Measurements from ENCODE around the gene EXO5.
"Not testable (repeated sequence)": the region's sequence is repeated elsewhere in the genome, so short reads cannot be mapped to it uniquely, and the experiment has no call there.

Gene EXO5

DNA sequence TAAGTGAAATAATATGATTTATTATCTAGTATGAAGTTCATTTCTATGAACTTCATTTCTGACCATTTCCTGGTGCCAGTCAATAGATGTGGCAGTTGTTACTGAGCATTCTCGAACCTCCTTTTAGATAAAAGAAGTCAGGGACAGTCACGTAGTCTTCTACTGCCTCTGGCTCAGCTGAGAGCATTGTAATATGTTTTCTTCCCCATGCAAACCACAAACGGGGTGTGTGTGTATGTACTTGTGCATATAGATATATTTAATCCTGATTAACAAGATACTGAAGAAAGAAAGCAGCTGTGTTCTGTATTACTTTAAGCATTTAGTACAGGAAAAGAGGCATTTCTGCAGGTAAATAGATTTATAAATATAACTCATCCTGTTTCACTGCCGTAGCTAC is 44.5 kb downstream of the EXO5 start:
- no peak for DNase-seq (ENCODE audit: low read depth in 2 of 3, low spot score in 2 of 3)

DNA sequence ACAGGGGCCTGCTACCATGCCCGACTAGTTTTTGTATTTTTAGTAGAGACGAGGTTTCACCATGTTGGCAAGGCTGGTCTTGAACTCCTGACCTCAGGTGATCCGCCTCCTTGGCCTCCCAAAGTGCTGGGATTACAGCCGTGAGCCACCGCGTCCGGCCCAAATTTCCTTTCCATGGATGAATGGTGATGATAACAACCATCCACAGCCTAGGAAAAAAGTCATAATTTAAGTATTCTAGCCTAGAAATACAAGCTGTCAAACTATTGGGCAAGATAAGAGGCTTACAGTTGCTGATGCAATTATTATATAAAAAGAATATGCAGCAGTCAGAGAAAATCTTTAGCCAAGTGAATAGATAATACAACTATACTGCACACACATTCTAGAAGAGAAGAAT is 46.2 kb downstream of the EXO5 start:
- DNase-seq (ENCODE audit: low read depth in 2 of 3, low spot score in 2 of 3), result not testable (repeated sequence)

DNA sequence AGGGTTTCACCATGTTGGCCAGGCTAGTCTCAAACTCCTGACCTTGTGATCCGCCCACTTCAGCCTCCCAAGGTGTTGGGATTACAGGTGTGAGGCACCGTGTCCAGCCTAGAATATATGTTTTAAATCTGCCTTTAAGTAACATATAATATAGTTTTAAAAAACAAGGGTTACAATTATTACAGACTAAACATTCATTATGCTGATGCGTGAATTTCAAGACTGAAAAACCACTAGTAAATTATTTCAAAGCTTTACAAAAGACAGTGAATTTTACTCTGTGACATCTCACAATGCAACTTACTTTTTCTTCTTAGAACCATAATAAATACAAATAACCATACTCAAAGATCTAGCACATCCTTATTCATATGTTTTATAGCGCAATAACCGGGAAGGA is 47.6 kb downstream of the EXO5 start:
- no peak for DNase-seq (ENCODE audit: low read depth in 2 of 3, low spot score in 2 of 3)

GRCh38 chr1:40558241-40558640 is 49.7 kb downstream of the EXO5 start:
- DNase-seq (ENCODE audit: low read depth in 2 of 3, low spot score in 2 of 3), result not testable (repeated sequence)

- DNase-seq (ENCODE audit: low read depth in 2 of 3, low spot score in 2 of 3), result no peak
Observed at GRCh38 chr1:40562185-40562584, 53.6 kb downstream of the EXO5 start.

GRCh38 chr1:40563266-40563665 is 54.7 kb downstream of the EXO5 start:
- DNase-seq (ENCODE audit: low read depth in 2 of 3, low spot score in 2 of 3), result no peak

DNA sequence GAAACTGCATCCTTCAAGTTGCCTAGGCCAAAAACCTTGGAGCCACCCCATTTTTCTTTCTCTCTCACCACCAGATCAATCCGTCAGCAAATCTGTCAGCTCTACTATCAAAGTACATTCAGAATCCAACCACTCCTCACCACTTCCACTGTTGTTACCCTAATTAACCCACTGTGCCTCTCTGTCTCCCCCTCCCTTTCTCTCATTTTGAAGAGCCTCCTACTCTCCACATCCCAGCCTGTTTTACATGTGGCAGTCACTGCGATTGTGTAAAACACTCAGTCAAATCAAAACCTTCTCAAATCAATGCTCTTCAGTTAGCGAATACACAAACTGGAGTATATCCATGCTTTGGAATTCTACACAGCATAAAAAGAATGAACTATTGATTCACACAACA is 55.9 kb downstream of the EXO5 start:
- no peak for DNase-seq (ENCODE audit: low read depth in 2 of 3, low spot score in 2 of 3)

- DNase-seq (ENCODE audit: low read depth in 2 of 3, low spot score in 2 of 3), result no peak
Observed at GRCh38 chr1:40564913-40565312, 56.3 kb downstream of the EXO5 start.
